ENCODE data around the gene ADGRA1.
A peak's percentile ranks its signal among the peaks of the same experiment; 100 is the strongest.
"Not testable (repeated sequence)": the region's sequence is repeated elsewhere in the genome, so short reads cannot be mapped to it uniquely, and the experiment has no call there.

Gene ADGRA1

DNA sequence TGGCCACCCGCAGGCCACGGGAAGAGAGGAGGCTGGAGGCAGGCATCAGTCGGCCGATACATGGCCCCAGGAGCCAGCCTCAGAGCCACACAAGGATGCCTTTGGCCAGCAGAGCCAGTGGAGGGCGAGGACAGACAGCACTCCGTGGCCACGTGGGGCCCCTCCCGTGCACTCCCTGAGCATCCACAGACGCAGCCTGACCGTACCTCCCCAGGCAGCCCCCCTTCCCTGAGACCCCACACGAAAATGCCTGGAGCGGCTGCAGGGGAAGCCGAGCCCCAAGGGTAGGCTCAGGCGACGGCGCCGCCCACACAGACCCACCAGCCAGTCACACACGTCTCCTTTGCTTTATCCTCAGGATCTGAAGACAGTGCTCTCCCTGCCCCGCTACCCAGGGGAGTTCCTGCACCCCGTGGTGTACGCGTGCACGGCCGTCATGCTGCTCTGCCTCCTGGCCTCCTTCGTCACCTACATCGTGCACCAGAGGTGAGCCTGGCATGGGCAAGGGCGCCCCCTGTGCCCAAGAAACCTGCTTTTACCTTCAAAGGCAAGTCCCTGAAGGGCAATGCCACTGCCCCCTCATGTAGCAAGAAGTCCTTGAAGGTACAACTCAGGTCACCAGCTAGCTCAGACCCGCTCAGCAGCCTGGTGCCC, 9.0 kb downstream of the ADGRA1 start:
- no peak for DNase-seq (ENCODE audit: low spot score)

- DNase-seq (ENCODE audit: low spot score), result no peak
These were observed 9.7 kb downstream of the ADGRA1 start for GRCh38 chr10:133097418-133097817.

GRCh38 chr10:133097961-133098360, 10.2 kb downstream of the ADGRA1 start:
- DNase-seq (ENCODE audit: low spot score), result no peak

DNA sequence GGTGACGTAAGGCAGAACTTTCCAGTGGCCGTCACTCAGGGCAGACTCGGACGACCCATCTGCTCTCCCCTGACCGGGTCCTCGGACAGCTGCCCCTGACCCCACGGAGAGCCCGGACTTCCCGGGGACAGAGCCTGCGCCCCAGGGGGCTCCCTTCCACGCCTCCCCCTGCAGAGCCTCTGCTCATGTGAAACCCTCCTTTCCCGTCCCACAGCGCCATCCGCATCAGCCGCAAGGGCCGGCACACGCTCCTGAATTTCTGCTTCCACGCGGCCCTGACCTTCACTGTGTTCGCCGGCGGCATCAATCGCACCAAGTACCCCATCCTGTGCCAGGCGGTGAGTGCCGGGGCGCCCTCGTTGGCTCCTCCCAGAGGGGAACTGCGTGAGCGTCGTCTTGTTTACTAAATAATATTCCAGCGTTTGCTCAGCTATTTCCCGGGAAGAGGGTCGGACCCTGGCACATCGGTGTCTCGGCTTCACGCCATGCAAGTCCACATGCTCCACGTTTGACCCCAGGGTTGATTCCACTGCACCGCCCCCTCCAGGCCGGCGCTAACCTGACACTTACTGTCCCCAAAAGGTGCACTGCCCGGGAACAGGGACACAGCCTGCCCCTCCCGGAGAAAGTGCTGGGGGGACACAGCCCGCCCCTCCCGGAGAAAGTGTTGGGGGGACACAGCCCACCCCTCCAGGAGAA, 10.9 kb downstream of the ADGRA1 start:
- no peak for DNase-seq (ENCODE audit: low spot score)

GRCh38 chr10:133099571-133099970, 11.8 kb downstream of the ADGRA1 start:
- DNase-seq (ENCODE audit: low spot score), result no peak

DNA sequence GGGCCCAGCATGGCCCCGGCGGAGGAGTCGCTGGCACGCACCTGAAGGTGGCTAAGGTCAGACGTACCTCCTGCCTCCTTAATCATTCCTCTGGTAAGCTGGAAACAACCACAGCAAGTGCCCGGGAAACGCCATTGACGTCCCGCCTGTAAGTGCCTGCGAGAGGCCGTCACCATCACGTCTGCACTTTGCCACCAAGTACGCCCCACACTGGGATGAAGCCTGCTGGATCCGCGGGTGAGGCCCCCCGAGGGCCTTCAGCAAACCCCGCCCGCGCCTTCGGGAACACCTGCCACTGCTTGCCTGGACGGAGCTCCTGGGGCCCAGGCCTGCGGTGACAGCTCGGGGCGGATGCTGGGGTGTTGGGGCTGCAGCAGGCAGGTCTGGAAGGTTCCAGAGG, 12.5 kb downstream of the ADGRA1 start:
- no peak for DNase-seq (ENCODE audit: low spot score)

- peak; percentile 92 for DNase-seq (ENCODE audit: low spot score)
These were observed 13.1 kb downstream of the ADGRA1 start for GRCh38 chr10:133100706-133101415.

- DNase-seq (ENCODE audit: low spot score), result no peak
These were observed 13.7 kb downstream of the ADGRA1 start for GRCh38 chr10:133101416-133101810.

- no peak for DNase-seq (ENCODE audit: low spot score)
These were observed 14.8 kb downstream of the ADGRA1 start for GRCh38 chr10:133102415-133103095.

DNA sequence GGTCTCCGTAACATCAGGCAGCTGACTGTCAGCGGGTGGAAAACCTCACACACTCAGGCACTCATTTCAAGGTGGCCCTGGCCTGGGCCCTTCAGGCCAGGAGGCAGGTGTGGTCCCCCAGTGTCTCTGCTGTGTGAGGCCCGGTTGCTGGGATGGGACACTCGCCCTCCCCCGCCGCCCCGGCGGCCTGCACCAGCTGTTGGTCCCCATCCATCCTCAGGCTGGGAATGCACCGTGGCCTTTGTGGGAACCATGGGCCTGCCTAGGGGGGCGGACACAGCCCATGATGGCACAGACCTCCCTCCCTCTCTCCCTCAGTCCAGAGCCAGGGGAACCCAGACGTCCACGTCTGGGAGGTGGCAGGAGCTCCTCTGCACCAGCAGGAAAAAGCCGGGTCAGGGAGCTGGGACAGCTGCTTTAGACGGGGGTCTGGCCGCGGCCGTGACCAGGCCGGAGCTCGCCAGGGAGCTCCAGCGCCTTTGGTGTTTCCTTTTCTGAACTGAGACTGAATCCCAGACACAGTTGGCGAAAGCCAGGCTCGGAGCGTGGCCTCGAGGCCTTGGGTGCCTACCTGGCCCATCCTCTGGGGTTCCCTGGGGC, 15.7 kb downstream of the ADGRA1 start:
- no peak for DNase-seq (ENCODE audit: low spot score)

DNA sequence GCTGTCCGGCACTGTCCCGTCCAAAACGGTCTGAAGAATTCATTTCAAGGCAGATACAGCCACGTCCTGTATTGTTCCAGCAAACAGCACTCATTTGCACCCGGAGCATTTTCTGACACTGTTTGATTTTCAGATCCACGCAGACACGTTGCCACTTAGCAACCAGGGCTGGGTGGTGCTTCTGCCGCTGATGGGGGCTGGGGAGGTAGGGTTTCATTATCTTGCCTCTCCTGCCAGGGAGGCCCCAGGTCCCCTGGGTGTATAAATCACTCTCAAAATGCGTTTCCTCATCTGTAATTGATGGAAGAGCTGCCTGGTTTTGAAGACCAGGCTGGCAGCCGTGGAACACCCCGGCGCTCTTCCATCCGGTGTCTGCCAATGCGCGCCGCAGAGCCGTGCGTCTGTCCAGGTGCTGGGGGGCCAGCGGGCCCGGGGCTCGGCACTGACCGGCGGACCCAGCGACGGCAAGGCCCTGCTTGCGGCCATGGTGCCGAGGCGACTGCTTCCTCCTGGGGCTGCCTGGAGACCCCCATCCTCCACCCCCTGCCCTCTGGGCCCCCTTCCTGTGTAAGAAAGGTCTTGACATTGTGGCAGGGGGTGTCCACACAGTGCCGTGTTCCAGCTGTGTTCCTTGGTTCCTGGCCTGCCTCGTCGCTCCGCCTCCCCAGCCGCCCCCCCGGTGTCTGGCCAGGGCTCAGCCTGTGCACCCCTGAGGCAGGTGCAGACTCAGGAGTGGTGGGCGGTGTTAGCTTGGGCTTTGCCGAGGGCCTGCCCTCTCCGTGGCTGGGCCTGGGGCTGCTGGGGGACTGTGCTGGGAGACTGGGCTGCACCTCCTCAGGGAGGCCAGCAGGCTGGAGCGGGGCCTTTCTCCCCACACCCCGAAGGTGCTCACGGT, 16.6 kb downstream of the ADGRA1 start:
- DNase-seq (ENCODE audit: low spot score), result no peak

- no peak for DNase-seq (ENCODE audit: low spot score)
These were observed 17.4 kb downstream of the ADGRA1 start for GRCh38 chr10:133104963-133105640.

- no peak for DNase-seq (ENCODE audit: low spot score)
These were observed 18.1 kb downstream of the ADGRA1 start for GRCh38 chr10:133105686-133106390.

- DNase-seq (ENCODE audit: low spot score), result no peak
These were observed 18.8 kb downstream of the ADGRA1 start for GRCh38 chr10:133106516-133106915.

- DNase-seq (ENCODE audit: low spot score), result no peak
These were observed 19.7 kb downstream of the ADGRA1 start for GRCh38 chr10:133107442-133107841.

DNA sequence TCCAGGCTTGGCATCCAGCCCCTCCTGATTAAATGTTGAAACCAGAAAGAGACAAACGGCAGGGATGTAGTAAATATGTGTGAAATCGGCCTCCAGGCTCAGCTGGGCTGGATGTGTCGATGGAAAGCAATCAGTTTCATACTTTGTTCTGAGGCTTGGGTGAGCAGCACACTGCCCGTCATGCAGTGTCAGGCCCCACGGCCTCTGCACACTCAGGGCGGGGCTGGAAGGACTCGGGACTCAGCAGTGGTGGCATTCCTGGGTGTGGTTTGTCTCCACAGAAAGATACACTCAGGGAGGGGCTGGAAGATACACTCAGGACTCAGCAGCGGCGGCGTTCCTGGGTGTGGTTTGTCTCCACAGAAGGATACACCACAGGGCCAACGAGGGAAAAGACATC, 22.0 kb downstream of the ADGRA1 start:
- DNase-seq (ENCODE audit: low spot score), result no peak

GRCh38 chr10:133110133-133110532, 22.4 kb downstream of the ADGRA1 start:
- no peak for DNase-seq (ENCODE audit: low spot score)

DNA sequence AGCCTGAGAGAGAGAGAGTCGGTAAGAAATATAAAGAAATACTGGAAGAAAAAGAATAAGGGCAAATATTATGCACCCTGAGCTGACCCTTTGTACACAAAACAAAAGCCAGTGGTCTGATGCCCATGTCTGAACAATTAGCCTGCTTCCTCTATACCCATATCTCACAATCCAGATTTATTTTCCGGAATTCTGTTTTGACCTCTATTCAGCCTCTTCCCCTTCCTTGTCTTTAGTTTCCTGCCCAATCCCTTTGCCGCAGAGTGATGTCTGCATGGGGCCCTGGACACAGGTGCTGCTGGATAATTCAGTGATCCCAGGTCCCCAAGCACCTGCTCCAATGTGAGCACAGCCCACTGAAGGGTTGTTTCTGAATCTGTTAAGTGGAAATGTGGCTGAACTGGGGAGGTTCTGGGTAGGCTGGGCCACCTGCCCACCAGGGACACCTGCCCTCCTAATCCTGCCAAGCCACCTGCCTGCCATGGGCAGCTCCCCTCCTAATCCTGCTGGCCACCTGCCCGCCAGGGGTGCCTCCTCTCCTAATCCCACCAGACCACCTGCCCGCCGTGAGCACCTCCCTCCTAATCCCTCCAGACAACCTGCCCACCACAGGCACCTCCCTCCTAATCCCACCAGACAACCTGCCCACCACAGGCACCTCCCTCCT, 23.0 kb downstream of the ADGRA1 start:
- DNase-seq (ENCODE audit: low spot score), result no peak

GRCh38 chr10:133111640-133112039, 23.9 kb downstream of the ADGRA1 start:
- not testable (repeated sequence) for DNase-seq (ENCODE audit: low spot score)
